ENCODE measurements around the gene ZNF385D. TPM values are rescaled to one million over a fixed set of nuclear protein-coding genes. Genes with fewer than 3 reads are reported as not detected.

Gene ZNF385D
- total and polyA plus RNA-seq, 2 experiments from 2014 or later = 2.7 to 12.3 TPM

- TF ChIP-seq ZNF462 (CRISPR knock-in tag; IDR thresholded peaks at IDR 0.05) = no peak
- no peak for TF ChIP-seq STAT1 (IDR thresholded peaks at IDR 0.05; ENCODE audit: unreplicated experiment)
- TF ChIP-seq CREB1 (CRISPR knock-in tag; IDR thresholded peaks at IDR 0.05; ENCODE audit: low read depth) = no peak
- TF ChIP-seq ZNF331 (CRISPR knock-in tag; IDR thresholded peaks at IDR 0.05; ENCODE audit: low read depth) = no peak
These were observed 96.8 kb downstream of the ZNF385D start (continued) for GRCh38 chr3:21654241-21654640.

GRCh38 chr3:21649519-21649918 is 101.5 kb downstream of the ZNF385D start:
- H3K36me3 ChIP-seq (ENCODE audit: insufficient read depth) = no peaks in the 10 kb centered on the region
- no peak for ATAC-seq
- H3K27ac ChIP-seq (ENCODE audit: low read depth) = no peak overlapping the region
- no peaks in the 10 kb centered on the region for H3K9me3 Mint-ChIP-seq
- no peaks in the 10 kb centered on the region for H3K27me3 Mint-ChIP-seq (ENCODE audit: insufficient read depth, low read depth, poor library complexity)
- H3K27ac Mint-ChIP-seq = no peak overlapping the region
- H3K79me2 ChIP-seq (replicated peaks; ENCODE audit: insufficient read depth) = no peaks in the 10 kb centered on the region
- H3K4me3 ChIP-seq = no peak overlapping the region
- no peaks in the 10 kb centered on the region for H3K9me2 ChIP-seq (ENCODE audit: insufficient read depth)
- no peak overlapping the region for H3K4me2 ChIP-seq
- no peak overlapping the region for H2AFZ ChIP-seq
- no peak for DNase-seq (ENCODE audit: low spot score)
- no peaks in the 10 kb centered on the region for H4K20me1 ChIP-seq (replicated peaks; ENCODE audit: insufficient read depth)
- peaks cover 3% of the 10 kb centered on the region; the same call in 1 of the 2 replicates for H3K4me1 ChIP-seq (ENCODE audit: insufficient read depth)
- H3F3A ChIP-seq (replicated peaks; ENCODE audit: low read depth) = no peaks in the 10 kb centered on the region
- peaks cover 12% of the 10 kb centered on the region for H3K4me1 Mint-ChIP-seq
- no peaks in the 10 kb centered on the region for H3K27me3 ChIP-seq (ENCODE audit: insufficient read depth)
- H3K4me3 Mint-ChIP-seq = no peak overlapping the region
- H3K36me3 Mint-ChIP-seq (ENCODE audit: low read depth) = no peaks in the 10 kb centered on the region
- TF ChIP-seq CTCF (conservative IDR thresholded peaks at IDR 0.05; ENCODE audit: low read depth in 2 of 2) = no peak
- no peak for TF ChIP-seq POLR2AphosphoS5 (IDR thresholded peaks at IDR 0.05; ENCODE audit: low read depth)
- TF ChIP-seq NANOG (IDR thresholded peaks at IDR 0.05; ENCODE audit: borderline replicate concordance) = no peak
- TF ChIP-seq ZNF114 (CRISPR knock-in tag; IDR thresholded peaks at IDR 0.05) = no peak
- TF ChIP-seq ZNF462 (CRISPR knock-in tag; IDR thresholded peaks at IDR 0.05) = no peak
- no peak for TF ChIP-seq ZNF331 (CRISPR knock-in tag; IDR thresholded peaks at IDR 0.05; ENCODE audit: low read depth)
- TF ChIP-seq STAT1 (IDR thresholded peaks at IDR 0.05; ENCODE audit: unreplicated experiment) = no peak

All from GM23338 (cell line).